A375 (cell line): ENCODE measurements around the gene SLCO2B1. TPM values are rescaled to one million over a fixed set of nuclear protein-coding genes. Genes with fewer than 3 reads are reported as not detected.

Experiments
- total RNA-seq: library from RNA; depleted of rRNA; stranded (reverse); fragments of >200 nt; shearing (Covaris generic); gene quantifications from 2 replicates; pipeline ENCODE4 v1.2.3, GENCODE V29; 2014; rRNA removed

The SLCO2B1 gene, protein sequence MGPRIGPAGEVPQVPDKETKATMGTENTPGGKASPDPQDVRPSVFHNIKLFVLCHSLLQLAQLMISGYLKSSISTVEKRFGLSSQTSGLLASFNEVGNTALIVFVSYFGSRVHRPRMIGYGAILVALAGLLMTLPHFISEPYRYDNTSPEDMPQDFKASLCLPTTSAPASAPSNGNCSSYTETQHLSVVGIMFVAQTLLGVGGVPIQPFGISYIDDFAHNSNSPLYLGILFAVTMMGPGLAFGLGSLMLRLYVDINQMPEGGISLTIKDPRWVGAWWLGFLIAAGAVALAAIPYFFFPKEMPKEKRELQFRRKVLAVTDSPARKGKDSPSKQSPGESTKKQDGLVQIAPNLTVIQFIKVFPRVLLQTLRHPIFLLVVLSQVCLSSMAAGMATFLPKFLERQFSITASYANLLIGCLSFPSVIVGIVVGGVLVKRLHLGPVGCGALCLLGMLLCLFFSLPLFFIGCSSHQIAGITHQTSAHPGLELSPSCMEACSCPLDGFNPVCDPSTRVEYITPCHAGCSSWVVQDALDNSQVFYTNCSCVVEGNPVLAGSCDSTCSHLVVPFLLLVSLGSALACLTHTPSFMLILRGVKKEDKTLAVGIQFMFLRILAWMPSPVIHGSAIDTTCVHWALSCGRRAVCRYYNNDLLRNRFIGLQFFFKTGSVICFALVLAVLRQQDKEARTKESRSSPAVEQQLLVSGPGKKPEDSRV
- total RNA-seq = 0.04 TPM in 1 of 2 replicates, not detected in the other

DNA sequence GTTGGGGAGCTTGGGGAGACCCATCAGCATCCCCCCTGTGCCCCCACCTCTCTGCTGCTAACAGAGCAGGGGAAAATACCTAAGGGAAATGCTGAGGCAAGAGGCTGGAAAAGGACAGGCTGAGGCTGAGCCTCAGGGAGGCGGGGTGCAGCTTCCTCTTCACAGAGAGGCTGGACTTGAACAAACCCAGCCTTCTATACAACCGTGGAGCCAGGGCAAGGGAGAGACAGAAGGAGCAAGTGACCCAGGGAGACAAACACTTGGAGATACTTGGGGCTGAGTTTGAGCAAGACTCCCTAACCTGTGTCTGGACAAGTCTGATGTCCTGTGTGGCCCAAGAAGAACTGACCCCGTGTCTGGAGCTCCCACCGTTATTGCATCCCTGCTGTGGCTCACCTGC, at the start of gene SLCO2B1:
Gene SLCO2B1, plus strand, starts transcription at position 229 of the 400 bp plus-strand sequence. CDS start 275 bp downstream, outside the sequence.

DNA sequence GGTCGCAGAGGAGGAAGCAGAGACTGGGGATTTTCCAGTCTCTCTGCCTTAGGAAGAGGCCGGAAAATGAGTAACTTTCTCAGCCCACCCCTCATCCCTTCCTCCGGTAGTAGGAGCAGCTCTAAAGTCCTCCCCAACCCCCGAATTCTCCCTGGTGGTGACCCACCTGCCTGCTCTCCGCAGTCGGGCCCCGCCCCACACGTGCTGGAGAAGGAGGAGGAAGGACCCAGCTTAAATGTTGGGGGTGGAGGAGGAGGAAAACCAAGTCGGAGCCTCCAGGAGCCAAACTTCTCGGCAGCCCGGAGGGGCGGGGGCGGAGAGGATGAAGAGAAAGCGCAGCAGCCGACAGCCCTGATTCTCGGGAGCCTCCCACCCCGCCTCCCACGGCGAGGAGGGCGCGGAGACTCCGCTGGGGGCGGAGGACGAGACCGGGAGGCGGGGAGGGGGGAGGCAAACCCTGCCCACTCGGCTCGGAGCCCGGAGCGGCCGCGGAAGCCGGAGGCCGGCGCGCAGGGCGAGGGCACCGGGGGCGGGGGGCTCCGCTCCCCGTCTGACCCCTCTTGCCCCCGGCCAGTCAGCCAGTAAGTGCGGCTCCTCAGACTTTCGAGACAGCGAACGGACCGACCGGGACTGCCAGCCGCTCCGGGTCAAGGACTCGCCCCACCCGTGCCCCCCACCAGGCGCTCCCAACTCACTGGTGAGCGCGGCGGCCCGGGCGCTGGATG, 89.6 kb downstream of the SLCO2B1 start, which contains the start of gene TPBGL:
Gene TPBGL, plus strand, starts transcription at position 464 of the 725 bp plus-strand sequence. CDS start 276 bp downstream, outside the sequence.

Other genes starting within 250 kb of the SLCO2B1 start
- 13.9 and 26.2 TPM in 2 replicates for gene XRRA1, start 202.0 kb upstream of the SLCO2B1 start, total RNA-seq
- gene SPCS2, start 201.8 kb upstream of the SLCO2B1 start, total RNA-seq = 57.3 and 67.4 TPM in 2 replicates
- 12.8 and 17.6 TPM in 2 replicates for gene NEU3, start 162.2 kb upstream of the SLCO2B1 start, total RNA-seq
- gene OR2AT4, start 54.2 kb upstream of the SLCO2B1 start, total RNA-seq = not detected in 2 replicates
- not detected in 2 replicates for gene TPBGL, start 89.7 kb downstream of the SLCO2B1 start, total RNA-seq
- 4.1 and 5.4 TPM in 2 replicates for gene ARRB1, start 200.6 kb downstream of the SLCO2B1 start, total RNA-seq
- gene RPS3, start 248.4 kb downstream of the SLCO2B1 start, total RNA-seq = 2,918 and 3,175 TPM in 2 replicates